ENCODE results near the gene CDH11. TPM values are rescaled to one million over a fixed set of nuclear protein-coding genes. Genes with fewer than 3 reads are reported as not detected.

CDH11 gene, protein sequence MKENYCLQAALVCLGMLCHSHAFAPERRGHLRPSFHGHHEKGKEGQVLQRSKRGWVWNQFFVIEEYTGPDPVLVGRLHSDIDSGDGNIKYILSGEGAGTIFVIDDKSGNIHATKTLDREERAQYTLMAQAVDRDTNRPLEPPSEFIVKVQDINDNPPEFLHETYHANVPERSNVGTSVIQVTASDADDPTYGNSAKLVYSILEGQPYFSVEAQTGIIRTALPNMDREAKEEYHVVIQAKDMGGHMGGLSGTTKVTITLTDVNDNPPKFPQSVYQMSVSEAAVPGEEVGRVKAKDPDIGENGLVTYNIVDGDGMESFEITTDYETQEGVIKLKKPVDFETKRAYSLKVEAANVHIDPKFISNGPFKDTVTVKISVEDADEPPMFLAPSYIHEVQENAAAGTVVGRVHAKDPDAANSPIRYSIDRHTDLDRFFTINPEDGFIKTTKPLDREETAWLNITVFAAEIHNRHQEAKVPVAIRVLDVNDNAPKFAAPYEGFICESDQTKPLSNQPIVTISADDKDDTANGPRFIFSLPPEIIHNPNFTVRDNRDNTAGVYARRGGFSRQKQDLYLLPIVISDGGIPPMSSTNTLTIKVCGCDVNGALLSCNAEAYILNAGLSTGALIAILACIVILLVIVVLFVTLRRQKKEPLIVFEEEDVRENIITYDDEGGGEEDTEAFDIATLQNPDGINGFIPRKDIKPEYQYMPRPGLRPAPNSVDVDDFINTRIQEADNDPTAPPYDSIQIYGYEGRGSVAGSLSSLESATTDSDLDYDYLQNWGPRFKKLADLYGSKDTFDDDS
- 10 to 100 TPM; 13.0 to 37.7 (median 27.8) TPM for total RNA-seq

DNA sequence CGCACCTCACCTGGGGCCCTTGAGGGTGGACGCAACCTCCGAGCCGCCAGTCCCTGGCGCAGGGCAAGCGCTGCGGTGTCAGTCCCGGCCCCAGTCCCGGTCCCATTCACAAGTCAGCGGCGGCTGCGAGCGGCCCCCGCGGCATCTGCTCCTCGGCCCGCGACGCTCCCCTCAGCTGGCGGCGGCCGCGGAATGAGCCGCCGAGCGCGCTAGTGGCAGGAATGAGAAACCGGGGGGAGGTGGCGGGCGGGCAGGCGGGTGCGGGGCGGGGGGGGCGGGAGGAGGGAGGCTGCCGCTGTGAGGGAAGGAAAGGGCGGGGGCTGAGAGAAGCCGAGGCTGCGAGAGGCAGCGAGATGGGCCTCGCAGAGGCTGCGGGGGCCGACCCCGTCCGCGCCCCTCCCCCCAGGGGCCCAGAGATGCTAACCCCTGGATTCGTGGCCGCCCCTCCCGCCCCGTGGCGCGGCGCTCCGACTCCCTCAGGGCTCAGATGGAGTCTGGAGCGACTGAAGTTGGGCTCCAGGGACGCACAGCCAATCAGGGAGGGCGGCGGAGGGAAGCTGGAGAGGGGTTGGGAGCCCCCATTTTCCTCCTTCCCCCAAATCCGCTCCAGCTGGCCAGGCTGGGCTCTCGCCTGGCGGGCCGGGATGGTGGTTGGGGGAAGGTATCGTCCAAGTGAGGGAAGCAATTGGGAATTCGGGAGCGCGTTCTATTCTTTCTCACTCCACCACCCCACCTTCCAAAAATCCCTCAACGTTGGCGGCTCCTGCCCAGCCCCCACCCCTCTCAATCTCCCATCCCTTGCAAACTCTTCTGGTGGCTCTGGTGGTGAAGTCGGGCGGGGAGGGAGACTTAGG, at the start of gene CDH11:
TSS of gene CDH11 (minus strand) at position 194 of the 854 bp plus-strand sequence. CDS start 117,194 bp downstream, outside the sequence.
- intact Hi-C loops (cut with DNase I): no loop called here
- H3K4me3 ChIP-seq (replicated peaks in 1 of 3): peak within 1 kb of the TSS in 1 of 3 donors; percentile 26
- H3K27me3 ChIP-seq: peaks cover 5% of the 10 kb centered on the region
- H3K4me1 ChIP-seq: peaks cover 0 to 6% of the 10 kb centered on the region in 2 donors
- 1 to 2% methylated on average over 39 to 44 of the region's 69 CpGs for WGBS, 2 donors
- no peaks in the 10 kb centered on the region for H3K36me3 ChIP-seq
- no peaks in the 10 kb centered on the region for H3K9me3 ChIP-seq
- TF ChIP-seq POLR2A (IDR thresholded peaks at IDR 0.05): no peak
- TF ChIP-seq, protein P1, sequence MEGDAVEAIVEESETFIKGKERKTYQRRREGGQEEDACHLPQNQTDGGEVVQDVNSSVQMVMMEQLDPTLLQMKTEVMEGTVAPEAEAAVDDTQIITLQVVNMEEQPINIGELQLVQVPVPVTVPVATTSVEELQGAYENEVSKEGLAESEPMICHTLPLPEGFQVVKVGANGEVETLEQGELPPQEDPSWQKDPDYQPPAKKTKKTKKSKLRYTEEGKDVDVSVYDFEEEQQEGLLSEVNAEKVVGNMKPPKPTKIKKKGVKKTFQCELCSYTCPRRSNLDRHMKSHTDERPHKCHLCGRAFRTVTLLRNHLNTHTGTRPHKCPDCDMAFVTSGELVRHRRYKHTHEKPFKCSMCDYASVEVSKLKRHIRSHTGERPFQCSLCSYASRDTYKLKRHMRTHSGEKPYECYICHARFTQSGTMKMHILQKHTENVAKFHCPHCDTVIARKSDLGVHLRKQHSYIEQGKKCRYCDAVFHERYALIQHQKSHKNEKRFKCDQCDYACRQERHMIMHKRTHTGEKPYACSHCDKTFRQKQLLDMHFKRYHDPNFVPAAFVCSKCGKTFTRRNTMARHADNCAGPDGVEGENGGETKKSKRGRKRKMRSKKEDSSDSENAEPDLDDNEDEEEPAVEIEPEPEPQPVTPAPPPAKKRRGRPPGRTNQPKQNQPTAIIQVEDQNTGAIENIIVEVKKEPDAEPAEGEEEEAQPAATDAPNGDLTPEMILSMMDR (IDR thresholded peaks at IDR 0.05): no peak
- H3K27ac ChIP-seq: peak within 1 kb of the TSS; percentile 49 to 81 (median 65)
- no peak for DNase-seq

- no peaks in the 10 kb centered on the region for H3K4me1 ChIP-seq
- H3K36me3 ChIP-seq: no peaks in the 10 kb centered on the region
- TF ChIP-seq, protein P1 (IDR thresholded peaks at IDR 0.05): no peak
- TF ChIP-seq POLR2A (IDR thresholded peaks at IDR 0.05): no peak
- H3K9me3 ChIP-seq: no peaks in the 10 kb centered on the region
- 24 to 26% methylated on average over 3 of the region's 3 CpGs for WGBS, 2 donors
- H3K27me3 ChIP-seq: no peaks in the 10 kb centered on the region
- H3K27ac ChIP-seq: no peak overlapping the region
- no peak overlapping the region for H3K4me3 ChIP-seq (replicated peaks in 1 of 3)
- no peak for DNase-seq
- intact Hi-C loops (cut with DNase I): no loop called here
Measured at GRCh38 chr16:65154321-65154720, 32.5 kb upstream of the CDH11 start.

DNA sequence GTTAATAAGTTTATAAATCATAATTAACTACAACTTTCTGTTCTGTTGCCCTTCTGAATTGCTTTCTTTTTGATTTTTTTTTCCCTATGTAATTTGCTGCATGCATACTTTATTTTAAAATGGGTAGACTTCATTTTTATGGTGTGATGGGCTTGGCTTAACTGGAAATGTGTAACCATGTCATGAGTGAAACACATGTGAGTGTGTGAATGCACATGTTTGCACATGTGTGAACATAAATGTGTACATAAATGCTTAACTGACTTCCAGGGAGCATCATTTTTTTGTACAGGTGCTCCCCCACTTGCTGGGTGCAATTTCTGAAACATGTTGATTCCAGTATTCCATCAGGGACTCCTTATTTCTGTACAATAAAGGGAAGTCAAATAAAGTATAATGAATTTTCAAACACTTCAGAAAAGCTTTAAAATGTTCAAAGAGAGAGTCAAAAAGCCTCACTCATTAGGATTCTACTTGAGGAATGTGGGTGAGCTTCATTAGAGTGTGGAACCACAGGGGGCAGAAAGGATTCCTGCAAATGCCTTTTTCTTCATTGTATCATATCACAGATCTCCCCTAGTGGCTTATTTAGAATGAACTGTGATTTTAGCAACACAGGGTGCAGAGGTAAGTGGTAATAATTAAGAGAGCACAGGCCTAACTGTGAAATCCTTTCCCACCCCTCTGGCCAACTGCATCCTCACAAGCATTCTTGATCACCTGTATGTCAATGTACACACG, 31.7 kb upstream of the CDH11 start:
- Histone ChIP-seq H3K27ac (no peak overlapping the region), H3K4me1 (no peaks in the 10 kb centered on the region), H3K4me3 (replicated peaks in 1 of 3) (no peak overlapping the region), H3K36me3 (no peaks in the 10 kb centered on the region), H3K27me3 (no peaks in the 10 kb centered on the region), H3K9me3 (no peaks in the 10 kb centered on the region)
- 59 to 67% methylated on average over 1 of the region's 1 CpG for WGBS, 2 donors
- TF ChIP-seq, protein P1 (IDR thresholded peaks at IDR 0.05): no peak
- TF ChIP-seq POLR2A (IDR thresholded peaks at IDR 0.05): no peak
- intact Hi-C loops (cut with DNase I): no loop called here
- no peak for DNase-seq

DNA sequence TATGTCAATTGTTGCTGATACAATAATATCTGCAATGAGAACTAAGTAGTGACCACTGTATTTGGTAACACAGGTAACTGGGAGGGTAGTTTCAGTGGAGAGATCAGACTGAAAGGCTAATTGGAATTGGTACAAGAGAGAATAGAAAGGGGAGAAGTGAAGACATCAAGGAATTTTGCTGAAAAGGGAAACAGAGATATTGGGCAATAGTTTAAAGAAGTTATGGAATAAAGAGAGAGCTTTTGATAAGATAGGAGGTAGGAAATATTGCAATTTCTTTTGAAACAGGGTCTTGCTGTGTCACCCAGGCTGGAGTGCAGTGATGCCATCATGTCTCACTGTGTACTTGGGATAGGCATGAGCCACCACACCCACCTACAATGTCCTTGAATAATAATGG, 26.9 kb upstream of the CDH11 start:
- no peak for DNase-seq
- H3K36me3 ChIP-seq: no peaks in the 10 kb centered on the region
- no peak overlapping the region for H3K27ac ChIP-seq
- no peaks in the 10 kb centered on the region for H3K27me3 ChIP-seq
- H3K4me1 ChIP-seq: no peaks in the 10 kb centered on the region
- intact Hi-C loops (cut with DNase I): no loop called here
- TF ChIP-seq POLR2A (IDR thresholded peaks at IDR 0.05): no peak
- TF ChIP-seq, protein P1 (IDR thresholded peaks at IDR 0.05): no peak
- no peak overlapping the region for H3K4me3 ChIP-seq (replicated peaks in 1 of 3)
- H3K9me3 ChIP-seq: no peaks in the 10 kb centered on the region

All from thyroid gland (tissue), 4 donors.